ENCODE results near the gene TUBB. TPM values are rescaled to one million over a fixed set of nuclear protein-coding genes. Genes with fewer than 3 reads are reported as not detected.

Gene TUBB
- total and polyA plus RNA-seq, 2 of the 4 experiments (the other 2 are of a cell fraction): 1,401 to 2,004 TPM

GRCh38 chr6:30757261-30757904 lies 37.2 kb downstream of the TUBB start:
- ATAC-seq (ENCODE audit: low read depth) (no peak), DNase-seq (no peak)
- Histone ChIP-seq H4K8ac (ENCODE audit: low read depth in 2 of 2, low read length in 2 of 2) (peak overlapping the region in 1 of 2 experiments; percentile 54; a peak in 1 of 4 replicates), H2AK9ac (replicated peaks; ENCODE audit: low read depth, low read length, poor library complexity) (peak overlapping the region; percentile 7), H3K14ac (replicated peaks; ENCODE audit: low read depth, low read length) (peak overlapping the region; percentile 71), H3K27me3 (ENCODE audit: control insufficient read depth, insufficient read depth, low read length) (no peaks in the 10 kb centered on the region), H4K5ac (ENCODE audit: low read depth, low read length) (peak overlapping the region; percentile 69), H3K79me1 (ENCODE audit: low read depth in 1 of 2, low read length in 2 of 2) (peaks cover 0 to 39% of the 10 kb centered on the region in 2 experiments; a peak in 2 of 4 replicates), H2AK5ac (ENCODE audit: low read depth, low read length) (peak overlapping the region; percentile 97), H3K4me1 (ENCODE audit: control insufficient read depth, insufficient read depth, low read length) (peaks cover 17% of the 10 kb centered on the region), H2BK120ac (ENCODE audit: low read depth, low read length) (peak overlapping the region; percentile 75), H3K4ac (ENCODE audit: low read depth, low read length) (peak overlapping the region; percentile 77), H2BK15ac (ENCODE audit: low read depth, low read length) (peak overlapping the region; percentile 94), H4K20me1 (ENCODE audit: insufficient read depth, low read length) (peaks cover 5% of the 10 kb centered on the region; the same call in 1 of the 2 replicates), H3K9ac (ENCODE audit: low read depth, low read length) (no peak overlapping the region), H3K23ac (ENCODE audit: low read depth, low read length) (peak overlapping the region; percentile 52; the same call in 1 of the 2 replicates), H3K4me3 (ENCODE audit: insufficient read depth, low read depth, low read length) (no peak overlapping the region), H3K9me3 (ENCODE audit: control insufficient read depth, insufficient read depth, low read length) (no peaks in the 10 kb centered on the region), H3K56ac (ENCODE audit: extremely low read depth, insufficient read depth, low read length) (no peak overlapping the region), H2BK20ac (ENCODE audit: low read depth, low read length) (peak overlapping the region; percentile 89), H2AFZ (replicated peaks; ENCODE audit: low read length, poor library complexity) (no peak overlapping the region), H3K36me3 (ENCODE audit: control insufficient read depth, insufficient read depth, low read length) (no peaks in the 10 kb centered on the region), H3K9me1 (ENCODE audit: insufficient read depth, low read length) (peaks cover 29% of the 10 kb centered on the region), H3K18ac (ENCODE audit: low read depth, low read length) (peak overlapping the region; percentile 89), H3K27ac (ENCODE audit: insufficient read depth, low read length) (no peak overlapping the region), H2BK5ac (ENCODE audit: low read depth, low read length, poor library complexity, severe bottlenecking) (peak overlapping the region; percentile 65), H4K91ac (ENCODE audit: insufficient read depth, low read depth, low read length) (peak overlapping the region; percentile 35), H3K4me2 (ENCODE audit: low read depth, low read length) (no peak overlapping the region)
- no TSS peak for BruUV-seq (replicated peaks)
- dilution Hi-C loops (cut with HindIII; ENCODE audit: low sequenced_read_pairs, unreplicated experiment) (no loop called here), in situ Hi-C loops (cut with MboI; ENCODE audit: low sequenced_read_pairs) (no loop called here), intact Hi-C loops (cut with micrococcal nuclease) (no loop called here)
- ChIA-PET POLR2A (ENCODE audit: unreplicated experiment) (no interaction called here), CTCF (no interaction called here)
- no CpG with 5 or more reads among the region's 1 CpG for WGBS, 2 experiments (ENCODE audit: extremely low coverage in 2 of 2, insufficient read length in 1 of 2)
- TF ChIP-seq CHD1 (IDR thresholded peaks at IDR 0.05; ENCODE audit: low read depth, low read length): no peak
- TF ChIP-seq ELK1 (IDR thresholded peaks at IDR 0.05; ENCODE audit: borderline replicate concordance, low read depth, low read length): no peak
- TF ChIP-seq CEBPB (IDR thresholded peaks at IDR 0.05; ENCODE audit: low read depth, low read length): no peak
- TF ChIP-seq MAFK (IDR thresholded peaks at IDR 0.05; ENCODE audit: low read depth, low read length): no peak
- TF ChIP-seq BHLHE40 (IDR thresholded peaks at IDR 0.05; ENCODE audit: low read depth, low read length): no peak
- no peak for TF ChIP-seq CTCF (conservative IDR thresholded peaks at IDR 0.05; ENCODE audit: low read depth, low read length)
- no peak for TF ChIP-seq POLR2A (IDR thresholded peaks at IDR 0.05; ENCODE audit: low read depth, low read length)
- TF ChIP-seq USF2 (IDR thresholded peaks at IDR 0.05; ENCODE audit: low read depth, low read length): no peak
